ENCODE results near the gene LRP11.
"Not testable (repeated sequence)": the region's sequence is repeated elsewhere in the genome, so short reads cannot be mapped to it uniquely, and the experiment has no call there.

LRP11 gene

DNA sequence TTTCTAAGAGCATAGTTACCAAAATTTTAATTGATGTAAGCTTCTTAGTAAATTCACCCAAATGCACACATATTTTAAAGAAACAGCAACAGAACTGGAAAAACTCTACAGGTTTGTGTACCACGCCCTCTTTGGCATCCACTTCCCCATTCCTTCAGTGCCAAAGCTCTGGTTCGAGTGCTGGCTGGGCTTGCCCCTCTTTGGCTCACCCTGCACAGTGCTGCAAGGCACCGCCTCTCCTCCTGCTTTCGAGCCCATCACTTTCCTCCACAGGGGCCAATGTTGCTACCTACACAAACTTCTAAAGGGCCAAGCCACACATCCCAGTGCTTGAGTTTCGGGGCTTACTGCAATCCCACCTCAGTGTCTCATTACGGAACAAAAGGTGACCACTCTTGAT is 9.6 kb downstream of the LRP11 start:
- H3K27ac ChIP-seq (replicated peaks) = no peak overlapping the region
- TF ChIP-seq SPI1 (IDR thresholded peaks at IDR 0.05; ENCODE audit: borderline replicate concordance, low read depth) (peak; percentile 83), POLR2AphosphoS5 (IDR thresholded peaks at IDR 0.05; ENCODE audit: low read depth) (no peak)
- no peak overlapping the region for H3K4me3 ChIP-seq (replicated peaks; ENCODE audit: insufficient read depth, low read length)
- peak in 1 of 2 experiments; percentile 18 for DNase-seq (ENCODE audit: low read depth in 1 of 2, low spot score in 1 of 2)
- no peaks in the 10 kb centered on the region for H3K27me3 ChIP-seq (ENCODE audit: insufficient read depth, poor library complexity, severe bottlenecking)

DNA sequence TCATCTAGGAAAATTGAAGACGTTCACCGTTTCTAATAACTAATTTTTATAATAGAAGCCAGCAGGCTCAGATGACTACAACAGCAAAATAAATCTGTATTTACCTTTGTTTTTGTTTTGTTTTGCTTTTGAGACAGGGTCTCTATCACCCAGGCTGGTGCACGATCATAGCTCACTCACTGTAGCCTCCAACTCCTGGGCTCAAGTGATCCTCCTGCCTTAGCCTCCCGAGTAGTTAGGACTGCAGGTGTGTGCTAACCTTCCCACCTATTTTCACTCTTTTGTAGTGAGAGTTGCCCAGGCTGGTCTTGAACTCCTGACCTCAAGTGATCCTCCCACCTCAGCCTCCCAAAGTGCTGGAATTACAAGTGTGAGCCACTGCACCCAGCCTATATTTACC is 10.1 kb downstream of the LRP11 start:
- not testable (repeated sequence) for H3K4me3 ChIP-seq (replicated peaks; ENCODE audit: insufficient read depth, low read length); DNase-seq (ENCODE audit: low read depth in 1 of 2, low spot score in 1 of 2); H3K27me3 ChIP-seq (ENCODE audit: insufficient read depth, poor library complexity, severe bottlenecking); H3K27ac ChIP-seq (replicated peaks)

DNA sequence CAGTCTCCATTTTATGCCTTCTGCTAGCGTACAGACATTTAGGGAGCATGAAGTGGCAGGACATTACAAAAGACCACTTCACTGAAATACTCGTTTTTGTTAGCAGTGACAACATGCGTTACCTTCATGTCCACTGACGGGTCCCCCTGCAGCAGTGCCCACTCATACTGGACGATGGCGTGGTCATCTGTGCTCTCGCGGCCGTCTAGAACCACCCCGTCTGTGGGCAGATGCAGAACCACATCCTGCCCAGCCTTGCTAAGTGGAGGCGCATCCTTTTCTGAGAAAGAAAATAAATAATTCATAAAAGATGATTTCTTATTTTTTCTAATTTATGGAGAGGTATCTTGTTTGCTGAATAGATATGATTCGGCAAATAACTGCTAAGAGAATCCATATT is 11.3 kb downstream of the LRP11 start:
- TF ChIP-seq SPI1 (IDR thresholded peaks at IDR 0.05; ENCODE audit: borderline replicate concordance, low read depth) (no peak), POLR2AphosphoS5 (IDR thresholded peaks at IDR 0.05; ENCODE audit: low read depth) (no peak), GABPA (IDR thresholded peaks at IDR 0.05; ENCODE audit: low read depth) (no peak)
- TF ChIP-seq, protein P1, sequence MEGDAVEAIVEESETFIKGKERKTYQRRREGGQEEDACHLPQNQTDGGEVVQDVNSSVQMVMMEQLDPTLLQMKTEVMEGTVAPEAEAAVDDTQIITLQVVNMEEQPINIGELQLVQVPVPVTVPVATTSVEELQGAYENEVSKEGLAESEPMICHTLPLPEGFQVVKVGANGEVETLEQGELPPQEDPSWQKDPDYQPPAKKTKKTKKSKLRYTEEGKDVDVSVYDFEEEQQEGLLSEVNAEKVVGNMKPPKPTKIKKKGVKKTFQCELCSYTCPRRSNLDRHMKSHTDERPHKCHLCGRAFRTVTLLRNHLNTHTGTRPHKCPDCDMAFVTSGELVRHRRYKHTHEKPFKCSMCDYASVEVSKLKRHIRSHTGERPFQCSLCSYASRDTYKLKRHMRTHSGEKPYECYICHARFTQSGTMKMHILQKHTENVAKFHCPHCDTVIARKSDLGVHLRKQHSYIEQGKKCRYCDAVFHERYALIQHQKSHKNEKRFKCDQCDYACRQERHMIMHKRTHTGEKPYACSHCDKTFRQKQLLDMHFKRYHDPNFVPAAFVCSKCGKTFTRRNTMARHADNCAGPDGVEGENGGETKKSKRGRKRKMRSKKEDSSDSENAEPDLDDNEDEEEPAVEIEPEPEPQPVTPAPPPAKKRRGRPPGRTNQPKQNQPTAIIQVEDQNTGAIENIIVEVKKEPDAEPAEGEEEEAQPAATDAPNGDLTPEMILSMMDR (IDR thresholded peaks at IDR 0.05; ENCODE audit: insufficient read depth, low read length) = no peak
- TF ChIP-seq, protein P2, sequence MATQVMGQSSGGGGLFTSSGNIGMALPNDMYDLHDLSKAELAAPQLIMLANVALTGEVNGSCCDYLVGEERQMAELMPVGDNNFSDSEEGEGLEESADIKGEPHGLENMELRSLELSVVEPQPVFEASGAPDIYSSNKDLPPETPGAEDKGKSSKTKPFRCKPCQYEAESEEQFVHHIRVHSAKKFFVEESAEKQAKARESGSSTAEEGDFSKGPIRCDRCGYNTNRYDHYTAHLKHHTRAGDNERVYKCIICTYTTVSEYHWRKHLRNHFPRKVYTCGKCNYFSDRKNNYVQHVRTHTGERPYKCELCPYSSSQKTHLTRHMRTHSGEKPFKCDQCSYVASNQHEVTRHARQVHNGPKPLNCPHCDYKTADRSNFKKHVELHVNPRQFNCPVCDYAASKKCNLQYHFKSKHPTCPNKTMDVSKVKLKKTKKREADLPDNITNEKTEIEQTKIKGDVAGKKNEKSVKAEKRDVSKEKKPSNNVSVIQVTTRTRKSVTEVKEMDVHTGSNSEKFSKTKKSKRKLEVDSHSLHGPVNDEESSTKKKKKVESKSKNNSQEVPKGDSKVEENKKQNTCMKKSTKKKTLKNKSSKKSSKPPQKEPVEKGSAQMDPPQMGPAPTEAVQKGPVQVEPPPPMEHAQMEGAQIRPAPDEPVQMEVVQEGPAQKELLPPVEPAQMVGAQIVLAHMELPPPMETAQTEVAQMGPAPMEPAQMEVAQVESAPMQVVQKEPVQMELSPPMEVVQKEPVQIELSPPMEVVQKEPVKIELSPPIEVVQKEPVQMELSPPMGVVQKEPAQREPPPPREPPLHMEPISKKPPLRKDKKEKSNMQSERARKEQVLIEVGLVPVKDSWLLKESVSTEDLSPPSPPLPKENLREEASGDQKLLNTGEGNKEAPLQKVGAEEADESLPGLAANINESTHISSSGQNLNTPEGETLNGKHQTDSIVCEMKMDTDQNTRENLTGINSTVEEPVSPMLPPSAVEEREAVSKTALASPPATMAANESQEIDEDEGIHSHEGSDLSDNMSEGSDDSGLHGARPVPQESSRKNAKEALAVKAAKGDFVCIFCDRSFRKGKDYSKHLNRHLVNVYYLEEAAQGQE (IDR thresholded peaks at IDR 0.05; ENCODE audit: insufficient replicate concordance, low read depth) = no peak
- DNase-seq (ENCODE audit: low read depth in 1 of 2, low spot score in 1 of 2) = no peak
- H3K27me3 ChIP-seq (ENCODE audit: insufficient read depth, poor library complexity, severe bottlenecking) = no peaks in the 10 kb centered on the region
- H3K27ac ChIP-seq (replicated peaks) = no peak overlapping the region
- no peak overlapping the region for H3K4me3 ChIP-seq (replicated peaks; ENCODE audit: insufficient read depth, low read length)

DNA sequence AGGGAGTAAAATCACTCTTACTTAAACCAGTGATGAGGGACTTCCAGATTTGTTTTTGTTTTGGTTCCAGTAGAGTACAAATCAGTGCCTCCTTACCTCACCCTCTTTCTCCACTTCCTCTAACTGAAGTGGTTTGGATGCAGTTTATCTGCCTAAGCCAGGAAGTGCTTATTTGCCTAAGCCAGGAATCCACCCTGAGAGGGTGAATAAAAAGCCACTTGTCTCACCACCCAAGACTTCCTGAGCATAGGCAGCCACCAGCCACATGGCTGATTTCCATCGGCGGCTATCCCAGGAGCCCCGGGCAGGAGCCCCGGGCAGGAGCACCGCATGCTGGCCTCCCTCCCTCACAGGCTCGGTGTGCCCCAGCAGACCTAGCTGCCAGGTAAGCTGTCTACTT is 12.0 kb downstream of the LRP11 start:
- no peak for DNase-seq (ENCODE audit: low read depth in 1 of 2, low spot score in 1 of 2)
- TF ChIP-seq SPI1 (IDR thresholded peaks at IDR 0.05; ENCODE audit: borderline replicate concordance, low read depth) (peak; percentile 74; the same call in 1 of the 2 replicates), POLR2AphosphoS5 (IDR thresholded peaks at IDR 0.05; ENCODE audit: low read depth) (no peak)
- no peak overlapping the region for H3K4me3 ChIP-seq (replicated peaks; ENCODE audit: insufficient read depth, low read length)
- no peak overlapping the region for H3K27ac ChIP-seq (replicated peaks)
- H3K27me3 ChIP-seq (ENCODE audit: insufficient read depth, poor library complexity, severe bottlenecking) = no peaks in the 10 kb centered on the region

DNA sequence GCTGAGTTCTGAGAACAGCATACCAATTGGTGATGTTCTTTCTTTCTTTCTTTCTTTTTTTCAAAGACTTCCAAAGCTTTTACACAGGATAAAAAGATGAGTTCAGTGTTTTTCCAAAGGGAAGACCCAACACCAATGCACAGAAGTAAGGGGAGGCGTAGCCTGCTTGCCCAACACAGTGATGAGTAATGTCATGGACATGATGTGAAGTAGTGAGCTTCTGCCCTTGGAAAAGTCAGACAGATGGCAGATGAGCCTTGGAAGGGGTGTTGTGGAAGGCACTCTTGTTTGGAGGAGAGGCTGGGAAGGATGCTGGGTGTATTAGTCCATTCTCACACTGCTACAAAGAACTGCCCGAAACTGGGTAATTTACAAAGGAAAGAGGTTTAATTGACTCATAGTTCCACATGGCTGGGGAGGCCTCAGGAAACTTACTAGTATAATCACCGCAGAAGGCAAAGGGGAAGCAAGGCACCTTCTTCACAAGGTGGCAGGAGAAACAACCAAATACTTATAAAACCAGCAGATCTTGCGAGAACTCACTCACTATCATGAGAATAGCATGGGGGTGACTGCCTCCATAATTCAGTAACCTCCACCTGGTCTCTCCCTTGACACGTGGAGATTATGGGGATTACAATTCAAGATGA is 12.6 kb downstream of the LRP11 start:
- DNase-seq (ENCODE audit: low read depth in 1 of 2, low spot score in 1 of 2) = no peak
- H3K27me3 ChIP-seq (ENCODE audit: insufficient read depth, poor library complexity, severe bottlenecking) = no peaks in the 10 kb centered on the region
- no peak overlapping the region for H3K4me3 ChIP-seq (replicated peaks; ENCODE audit: insufficient read depth, low read length)
- TF ChIP-seq, protein P1 (IDR thresholded peaks at IDR 0.05; ENCODE audit: insufficient read depth, low read length) = no peak
- TF ChIP-seq POLR2AphosphoS5 (IDR thresholded peaks at IDR 0.05; ENCODE audit: low read depth) (no peak), SPI1 (IDR thresholded peaks at IDR 0.05; ENCODE audit: borderline replicate concordance, low read depth) (no peak), GABPA (IDR thresholded peaks at IDR 0.05; ENCODE audit: low read depth) (no peak)
- TF ChIP-seq, protein P2 (IDR thresholded peaks at IDR 0.05; ENCODE audit: insufficient replicate concordance, low read depth) = no peak
- H3K27ac ChIP-seq (replicated peaks) = no peak overlapping the region

DNA sequence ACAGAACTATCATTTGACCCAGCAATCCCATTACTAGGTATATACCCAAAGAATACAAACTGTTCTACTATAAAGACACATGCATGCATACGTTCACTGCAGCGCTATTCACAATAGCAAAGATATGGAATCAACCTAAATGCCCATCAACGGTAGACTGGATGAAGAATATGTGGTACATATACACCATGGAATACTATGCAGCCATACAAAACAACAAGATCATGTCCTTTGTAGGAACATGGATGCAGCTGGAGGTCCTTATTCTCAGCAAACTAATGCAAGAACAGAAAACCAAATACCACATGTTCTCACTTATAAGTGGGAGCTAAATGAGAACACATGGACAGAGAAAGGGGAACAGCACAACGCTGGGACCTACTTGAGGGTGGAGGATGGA is 15.8 kb downstream of the LRP11 start:
- H3K27me3 ChIP-seq (ENCODE audit: insufficient read depth, poor library complexity, severe bottlenecking); H3K4me3 ChIP-seq (replicated peaks; ENCODE audit: insufficient read depth, low read length); DNase-seq (ENCODE audit: low read depth in 1 of 2, low spot score in 1 of 2); H3K27ac ChIP-seq (replicated peaks): not testable (repeated sequence)

Data from HL-60 (cell line).